ENCODE measurements around the gene SCAF8. TPM values are rescaled to one million over a fixed set of nuclear protein-coding genes. Genes with fewer than 3 reads are reported as not detected.

SCAF8 gene
- total RNA-seq, 1 experiment from 2014 or later = 49.5 TPM

DNA sequence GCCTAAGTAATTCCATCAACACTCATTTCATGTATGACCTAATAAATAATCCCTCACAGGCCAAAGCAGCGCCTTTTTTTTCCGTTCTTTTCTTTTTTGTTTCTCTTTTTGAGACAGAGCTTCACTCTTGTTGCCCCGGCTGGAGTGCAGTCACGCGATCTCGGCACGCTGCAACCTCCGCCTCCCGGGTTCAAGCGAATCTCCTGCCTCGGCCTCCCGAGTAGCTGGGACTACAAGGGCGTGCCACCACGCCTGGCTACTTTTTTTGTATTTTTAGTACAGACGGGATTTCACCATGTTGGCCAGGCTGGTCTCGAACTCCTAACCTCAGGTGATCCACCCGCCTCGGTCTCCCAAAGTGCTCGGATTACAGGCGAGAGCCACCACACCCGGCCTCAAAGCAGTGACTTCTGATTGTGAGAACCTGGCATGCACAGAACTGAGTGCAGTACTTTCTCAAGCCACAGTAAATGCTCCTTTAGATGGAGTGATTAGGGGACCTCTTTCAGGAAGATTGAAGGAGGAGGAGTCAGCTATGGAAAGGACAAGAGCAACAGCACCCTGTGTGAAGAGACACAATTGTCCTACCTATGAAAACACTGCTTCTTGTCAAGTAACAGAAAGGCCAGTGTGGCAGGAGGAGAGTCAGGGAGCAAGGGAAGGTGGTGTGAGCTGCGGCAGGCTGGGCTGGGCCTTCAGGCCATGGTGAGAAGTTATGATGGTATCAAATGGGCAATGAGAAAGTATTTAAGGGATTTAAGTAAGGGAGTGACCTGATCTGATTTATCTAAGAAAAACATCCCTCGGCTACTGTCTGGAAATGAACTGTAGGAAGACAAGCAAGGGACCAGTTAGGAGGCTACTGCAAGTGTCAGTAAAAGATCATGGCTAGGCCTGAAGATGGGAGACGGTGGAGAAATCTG is 1.7 kb upstream of the SCAF8 start:
- Histone ChIP-seq H3K4me3 (ENCODE audit: low read depth, low read length, poor library complexity, severe bottlenecking) (no peak overlapping the region), H3K27ac (ENCODE audit: low read depth, low read length, poor library complexity, severe bottlenecking) (no peak overlapping the region), H3K36me3 (ENCODE audit: insufficient read depth, low read length, poor library complexity, severe bottlenecking) (no peaks in the 10 kb centered on the region), H3K4me1 (ENCODE audit: insufficient read depth, low read length, poor library complexity, severe bottlenecking) (peaks cover 13% of the 10 kb centered on the region), H3K9me3 (ENCODE audit: low read depth, low read length, poor library complexity, severe bottlenecking) (no peaks in the 10 kb centered on the region), H3K27me3 (replicated peaks; ENCODE audit: insufficient read depth, low read depth, low read length, poor library complexity) (no peaks in the 10 kb centered on the region)
- ChIA-PET CTCF (no interaction called here), POLR2A (ENCODE audit: low non-redundant PET) (no interaction called here)
- intact Hi-C loops (cut with micrococcal nuclease; ENCODE audit: unreplicated experiment) = loop anchor here (5.0 kb wide), 1 partner anchor 219 kb away; the partner anchor contains the start of gene CNKSR3
- peak; percentile 32 for DNase-seq (ENCODE audit: low spot score)
- TF ChIP-seq, protein P1, sequence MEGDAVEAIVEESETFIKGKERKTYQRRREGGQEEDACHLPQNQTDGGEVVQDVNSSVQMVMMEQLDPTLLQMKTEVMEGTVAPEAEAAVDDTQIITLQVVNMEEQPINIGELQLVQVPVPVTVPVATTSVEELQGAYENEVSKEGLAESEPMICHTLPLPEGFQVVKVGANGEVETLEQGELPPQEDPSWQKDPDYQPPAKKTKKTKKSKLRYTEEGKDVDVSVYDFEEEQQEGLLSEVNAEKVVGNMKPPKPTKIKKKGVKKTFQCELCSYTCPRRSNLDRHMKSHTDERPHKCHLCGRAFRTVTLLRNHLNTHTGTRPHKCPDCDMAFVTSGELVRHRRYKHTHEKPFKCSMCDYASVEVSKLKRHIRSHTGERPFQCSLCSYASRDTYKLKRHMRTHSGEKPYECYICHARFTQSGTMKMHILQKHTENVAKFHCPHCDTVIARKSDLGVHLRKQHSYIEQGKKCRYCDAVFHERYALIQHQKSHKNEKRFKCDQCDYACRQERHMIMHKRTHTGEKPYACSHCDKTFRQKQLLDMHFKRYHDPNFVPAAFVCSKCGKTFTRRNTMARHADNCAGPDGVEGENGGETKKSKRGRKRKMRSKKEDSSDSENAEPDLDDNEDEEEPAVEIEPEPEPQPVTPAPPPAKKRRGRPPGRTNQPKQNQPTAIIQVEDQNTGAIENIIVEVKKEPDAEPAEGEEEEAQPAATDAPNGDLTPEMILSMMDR (conservative IDR thresholded peaks at IDR 0.05; ENCODE audit: low read depth, low read length) = no peak
- TF ChIP-seq EZH2 (IDR thresholded peaks at IDR 0.05; ENCODE audit: borderline replicate concordance, low read depth, low read length, poor library complexity, severe bottlenecking) = no peak
- no TSS peak for BruUV-seq (replicated peaks)

DNA sequence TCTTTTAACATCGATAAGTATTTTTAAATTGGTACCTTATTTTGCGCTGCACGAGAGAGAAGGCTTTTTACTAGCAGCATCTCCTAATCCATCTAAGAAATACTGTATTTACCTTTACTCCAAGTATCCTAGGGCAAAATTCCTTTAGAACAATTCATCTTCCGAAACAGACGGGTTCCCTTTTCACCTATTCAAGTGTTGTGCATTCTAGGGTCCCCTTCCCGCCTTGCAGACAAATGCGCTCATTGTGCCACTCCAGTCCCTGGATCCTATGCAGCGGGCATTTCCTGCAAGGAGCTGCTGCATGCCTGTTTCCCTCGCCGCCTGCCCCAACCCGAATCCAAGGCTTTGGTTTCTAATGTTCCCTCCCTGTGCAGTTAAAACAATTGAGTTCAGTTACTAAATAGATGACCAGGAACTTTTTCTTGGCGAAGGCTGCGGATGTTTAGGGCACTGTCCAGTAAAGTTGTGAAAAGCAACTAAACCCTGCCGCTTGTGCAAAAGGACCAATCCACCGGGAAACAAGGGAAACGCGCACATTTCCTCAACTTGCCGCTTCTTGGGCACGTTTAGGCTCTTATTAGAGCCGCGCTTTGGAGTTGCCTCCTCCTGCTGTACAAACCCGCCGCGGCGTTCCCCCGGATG is 556 bp upstream of the SCAF8 start:
- Histone ChIP-seq H3K36me3 (ENCODE audit: insufficient read depth, low read length, poor library complexity, severe bottlenecking) (no peaks in the 10 kb centered on the region), H3K27me3 (replicated peaks; ENCODE audit: insufficient read depth, low read depth, low read length, poor library complexity) (no peaks in the 10 kb centered on the region), H3K27ac (ENCODE audit: low read depth, low read length, poor library complexity, severe bottlenecking) (peak overlapping the region; percentile 97), H3K9me3 (ENCODE audit: low read depth, low read length, poor library complexity, severe bottlenecking) (no peaks in the 10 kb centered on the region), H3K4me3 (ENCODE audit: low read depth, low read length, poor library complexity, severe bottlenecking) (peak overlapping the region; percentile 78), H3K4me1 (ENCODE audit: insufficient read depth, low read length, poor library complexity, severe bottlenecking) (peaks cover 13% of the 10 kb centered on the region)
- POLR2A ChIA-PET (ENCODE audit: low non-redundant PET) = interaction anchor here (0.6 kb wide), 1 partner anchor 88 kb away, joined by 4 read pairs; no protein-coding TSS in a partner anchor
- TSS peak; percentile 67 for BruUV-seq (replicated peaks)
- CTCF ChIA-PET = no interaction called here
- intact Hi-C loops (cut with micrococcal nuclease; ENCODE audit: unreplicated experiment) = loop anchor here (1.0 to 5.0 kb wide), 2 partner anchors 73 to 220 kb away; partner anchors contain the start of gene CNKSR3
- DNase-seq (ENCODE audit: low spot score) = peak; percentile 70
- TF ChIP-seq, protein P1 (conservative IDR thresholded peaks at IDR 0.05; ENCODE audit: low read depth, low read length) = no peak
- TF ChIP-seq EZH2 (IDR thresholded peaks at IDR 0.05; ENCODE audit: borderline replicate concordance, low read depth, low read length, poor library complexity, severe bottlenecking) = no peak

DNA sequence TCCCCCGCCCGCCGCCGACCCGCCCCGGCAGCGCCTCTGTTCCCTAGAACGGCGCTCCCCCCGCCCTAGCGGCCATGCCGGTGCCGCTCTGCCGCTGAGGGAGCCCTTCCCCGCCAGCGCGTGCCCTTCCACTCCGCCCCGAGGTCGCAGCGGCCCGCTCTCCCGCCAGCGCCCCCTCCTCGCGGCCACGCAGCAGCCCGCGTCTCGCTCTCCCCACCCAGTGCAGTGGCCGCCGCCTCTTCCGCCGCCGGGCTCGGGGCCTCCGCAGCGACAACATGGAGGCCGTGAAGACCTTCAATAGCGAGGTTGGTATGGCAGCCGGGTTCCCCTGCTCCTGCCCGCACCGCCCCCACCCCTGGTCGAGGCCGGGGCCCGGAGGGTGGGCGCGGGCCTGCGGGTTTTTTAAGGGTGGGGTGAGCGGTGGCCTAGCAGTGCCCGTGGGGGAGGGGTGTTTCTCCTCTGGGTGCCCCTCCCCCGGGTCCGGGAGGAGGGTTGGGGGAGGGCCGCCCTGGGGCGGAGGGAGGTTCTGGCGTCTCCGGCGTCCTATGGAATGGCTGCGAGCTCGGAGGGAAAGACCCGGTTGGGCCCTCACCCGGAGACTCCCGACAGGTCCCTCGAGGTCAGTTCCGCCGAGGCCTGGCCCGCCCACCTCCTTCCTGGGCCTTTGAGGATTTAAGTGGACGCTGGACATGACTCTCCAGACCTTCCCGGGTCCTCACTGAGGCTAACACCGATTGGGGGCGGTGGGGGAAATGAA is 588 bp downstream of the SCAF8 start:
- intact Hi-C loops (cut with micrococcal nuclease; ENCODE audit: unreplicated experiment) = loop anchor here (1.0 to 5.0 kb wide), 2 partner anchors 71 to 222 kb away; partner anchors contain the start of gene CNKSR3
- H3K4me3 ChIP-seq (ENCODE audit: low read depth, low read length, poor library complexity, severe bottlenecking) = peak overlapping the region; percentile 78
- no peak for TF ChIP-seq EZH2 (IDR thresholded peaks at IDR 0.05; ENCODE audit: borderline replicate concordance, low read depth, low read length, poor library complexity, severe bottlenecking)
- TF ChIP-seq, protein P1 (conservative IDR thresholded peaks at IDR 0.05; ENCODE audit: low read depth, low read length) = no peak
- DNase-seq (ENCODE audit: low spot score) = peak; percentile 94
- no peaks in the 10 kb centered on the region for H3K9me3 ChIP-seq (ENCODE audit: low read depth, low read length, poor library complexity, severe bottlenecking)
- no peaks in the 10 kb centered on the region for H3K36me3 ChIP-seq (ENCODE audit: insufficient read depth, low read length, poor library complexity, severe bottlenecking)
- CTCF ChIA-PET = no interaction called here
- peak overlapping the region; percentile 97 for H3K27ac ChIP-seq (ENCODE audit: low read depth, low read length, poor library complexity, severe bottlenecking)
- POLR2A ChIA-PET (ENCODE audit: low non-redundant PET) = no interaction called here
- peaks cover 21% of the 10 kb centered on the region for H3K4me1 ChIP-seq (ENCODE audit: insufficient read depth, low read length, poor library complexity, severe bottlenecking)
- no peaks in the 10 kb centered on the region for H3K27me3 ChIP-seq (replicated peaks; ENCODE audit: insufficient read depth, low read depth, low read length, poor library complexity)
- BruUV-seq (replicated peaks) = no TSS peak

All from A673 (cell line).